DND-41 (cell line): ENCODE measurements around the gene GNLY.

Experiments used
- EZH2 ChIP-seq: IDR thresholded peaks from 3 replicates; pipeline ENCODE4 v1.6.1; 2012; ENCODE audit warnings: borderline replicate concordance, low read depth, mild to moderate bottlenecking, moderate library complexity, low read length, inconsistent platforms; ENCODE audit not compliant: severe bottlenecking
- TF ChIP-seq, protein P1 (sequence below): IDR thresholded peaks from 2 replicates; pipeline ENCODE4 v1.5.1; 2012; ENCODE audit warnings: borderline replicate concordance, low read length, moderate library complexity, mild to moderate bottlenecking; ENCODE audit not compliant: poor library complexity, severe bottlenecking; ENCODE audit errors: extremely low read depth

DNA sequence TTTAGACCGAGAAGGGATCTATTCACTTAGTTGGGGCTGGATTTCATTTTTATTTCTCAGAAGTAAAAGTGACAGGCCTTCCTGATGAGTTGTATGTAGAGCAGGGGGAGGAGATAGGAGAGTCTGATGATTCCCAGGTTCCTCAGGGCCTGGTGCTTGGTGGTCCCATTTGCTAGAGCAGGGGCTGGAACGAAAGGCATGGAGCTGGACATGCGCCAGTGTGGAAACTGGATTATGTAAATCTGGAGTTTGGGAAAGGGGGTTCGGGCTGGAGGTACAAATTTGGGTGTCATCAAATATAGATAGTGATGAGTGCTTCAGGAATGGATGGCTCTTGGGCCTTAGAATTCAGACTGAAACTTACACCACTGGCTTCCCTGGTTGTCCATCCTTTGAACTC lies 27.5 kb downstream of the GNLY start:
- TF ChIP-seq, protein P1, sequence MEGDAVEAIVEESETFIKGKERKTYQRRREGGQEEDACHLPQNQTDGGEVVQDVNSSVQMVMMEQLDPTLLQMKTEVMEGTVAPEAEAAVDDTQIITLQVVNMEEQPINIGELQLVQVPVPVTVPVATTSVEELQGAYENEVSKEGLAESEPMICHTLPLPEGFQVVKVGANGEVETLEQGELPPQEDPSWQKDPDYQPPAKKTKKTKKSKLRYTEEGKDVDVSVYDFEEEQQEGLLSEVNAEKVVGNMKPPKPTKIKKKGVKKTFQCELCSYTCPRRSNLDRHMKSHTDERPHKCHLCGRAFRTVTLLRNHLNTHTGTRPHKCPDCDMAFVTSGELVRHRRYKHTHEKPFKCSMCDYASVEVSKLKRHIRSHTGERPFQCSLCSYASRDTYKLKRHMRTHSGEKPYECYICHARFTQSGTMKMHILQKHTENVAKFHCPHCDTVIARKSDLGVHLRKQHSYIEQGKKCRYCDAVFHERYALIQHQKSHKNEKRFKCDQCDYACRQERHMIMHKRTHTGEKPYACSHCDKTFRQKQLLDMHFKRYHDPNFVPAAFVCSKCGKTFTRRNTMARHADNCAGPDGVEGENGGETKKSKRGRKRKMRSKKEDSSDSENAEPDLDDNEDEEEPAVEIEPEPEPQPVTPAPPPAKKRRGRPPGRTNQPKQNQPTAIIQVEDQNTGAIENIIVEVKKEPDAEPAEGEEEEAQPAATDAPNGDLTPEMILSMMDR: no peak
- no peak for TF ChIP-seq EZH2
